Gastrocnemius medialis (tissue), 4 donors: Measurements from ENCODE around the gene SHC2. TPM values are rescaled to one million over a fixed set of nuclear protein-coding genes. Genes with fewer than 3 reads are reported as not detected.
"Not testable (repeated sequence)": the region's sequence is repeated elsewhere in the genome, so short reads cannot be mapped to it uniquely, and the experiment has no call there.

Experiments
- ATAC-seq, 2 donors: fragments of 150-250 bp; one replicate each; pipeline ENCODE4 v1.9.1; 2016
- DNase-seq, 2 donors: peaks; one replicate each; pipeline ENCODE4 v3.0.0-alpha.2; 2019
- H3K27ac ChIP-seq, 4 donors: fragments of 200-600 bp; sonication (generic); 1 replicate in 1 of 4; 2 replicates in 3 of 4; pipeline ENCODE4 v1.5.1; 2016 to 2018; ENCODE audit warnings: mild to moderate bottlenecking in 2 of 4, moderate library complexity in 1 of 4
- H3K27me3 ChIP-seq, 3 donors: fragments of 200-600 bp; sonication (generic) in 2 of 3; 1 replicate in 1 of 3; 2 replicates in 2 of 3; pipeline versions ENCODE4 v1.5.1 to v1.6.0; 2016 to 2019; ENCODE audit warnings: mild to moderate bottlenecking in 1 of 3, moderate library complexity in 1 of 3
- H3K36me3 ChIP-seq, 2 donors: fragments of 200-600 bp; sonication (generic) in 1 of 2; one replicate each; pipeline ENCODE4 v1.5.1; 2017 to 2018
- H3K4me1 ChIP-seq, 2 donors: fragments of 200-600 bp; sonication (generic) in 1 of 2; one replicate each; pipeline ENCODE4 v1.5.1; 2016 to 2017; ENCODE audit warnings: mild to moderate bottlenecking in 2 of 2
- H3K4me3 ChIP-seq, 4 donors: fragments of 200-600 bp; sonication (generic) in 3 of 4; 1 replicate in 1 of 4; 2 replicates in 3 of 4; pipeline ENCODE4 v1.5.1; 2016 to 2019; ENCODE audit warnings: mild to moderate bottlenecking in 2 of 4
- H3K9me3 ChIP-seq, 3 donors: fragments of 200-600 bp; sonication (generic) in 2 of 3; 1 replicate in 1 of 3; 2 replicates in 2 of 3; pipeline ENCODE4 v1.5.1; 2016 to 2019
- CTCF ChIP-seq, 5 experiments: fragments of 450-650 bp in 3 of 5; fragments of 200-600 bp in 2 of 5; sonication (generic) in 2 of 5; IDR thresholded peaks in 4 of 5; conservative IDR thresholded peaks in 1 of 5; 1 replicate in 4 of 5; 2 replicates in 1 of 5; pipeline ENCODE4 v1.5.1; 2016 to 2019; ENCODE audit warnings: antibody characterized with exemption in 5 of 5, mild to moderate bottlenecking in 3 of 5, moderate library complexity in 3 of 5
- POLR2A ChIP-seq, 2 donors: fragments of 450-650 bp; IDR thresholded peaks; one replicate each; pipeline ENCODE4 v1.6.1; 2017; ENCODE audit warnings: antibody characterized with exemption in 2 of 2, mild to moderate bottlenecking in 2 of 2, moderate library complexity in 2 of 2
- in situ Hi-C, 4 donors: fragments of 200-750 bp; cut with MboI; loops; one replicate each; pipeline versions ENCODE4 v1.15.0 to v1.8.0; 2017; ENCODE audit warnings: low sequenced_read_pairs in 4 of 4
- intact Hi-C: fragments of 100-400 bp; cut with DNase I; formaldehyde crosslinking; loops from one replicate; pipeline ENCODE4 v1.15.1; 2023; ENCODE audit warnings: low total_unique reads
- total RNA-seq, 4 donors: library from RNA; depleted of rRNA; stranded (reverse); fragments of >200 nt; gene quantifications; one replicate each; pipeline versions ENCODE4 v1.1.0 to v1.2.3, GENCODE V29; 2016

SHC2 gene
- total RNA-seq, 4 donors from 2014 or later = 2.1 to 6.2 (median 4.5) TPM

DNA sequence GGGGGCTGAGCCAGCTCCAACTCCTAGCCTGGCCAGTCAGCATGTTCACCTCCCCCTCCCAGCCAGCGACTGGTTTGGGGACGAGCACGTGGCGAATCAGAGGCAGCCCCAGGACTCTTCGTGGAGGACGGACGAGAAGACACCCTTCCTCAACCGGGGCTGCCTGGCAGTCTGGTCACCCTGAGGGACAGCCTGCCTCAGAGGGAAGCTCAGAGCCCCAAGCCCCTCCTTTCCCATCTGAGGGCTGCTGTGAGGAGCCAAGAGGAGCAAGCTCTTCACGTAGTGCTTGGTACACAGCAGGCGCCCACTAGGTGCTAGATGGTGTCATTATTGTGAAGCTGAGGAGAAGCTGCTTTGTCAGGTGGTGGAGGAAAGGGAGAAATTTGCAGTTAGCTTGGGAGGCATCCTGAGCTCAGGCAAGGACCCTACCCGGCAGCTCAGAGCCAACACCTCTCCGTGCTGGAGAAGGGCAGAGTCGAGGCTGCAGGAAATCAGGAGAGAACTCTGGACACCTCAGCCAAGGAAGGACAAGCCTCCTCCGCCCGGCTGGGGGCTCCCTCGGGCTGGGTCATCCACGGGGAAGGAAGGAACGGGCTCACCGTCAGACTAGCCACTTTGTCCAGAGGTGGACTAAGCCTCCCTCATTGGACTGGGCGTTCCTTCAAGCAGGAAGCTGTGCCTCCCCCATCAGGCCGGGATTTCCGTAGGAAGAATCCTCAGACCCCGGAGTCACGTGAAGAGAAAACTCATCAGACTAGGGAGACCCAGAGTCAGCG is 37.0 kb downstream of the SHC2 start:
- DNase-seq (no peak), ATAC-seq (no peak)
- H3K27ac ChIP-seq = no peak overlapping the region
- no peaks in the 10 kb centered on the region for H3K9me3 ChIP-seq
- intact Hi-C loops = no loop called here
- H3K4me3 ChIP-seq = no peak overlapping the region
- in situ Hi-C loops = no loop called here
- no peaks in the 10 kb centered on the region for H3K36me3 ChIP-seq
- H3K27me3 ChIP-seq = no peaks in the 10 kb centered on the region
- no peak for TF ChIP-seq CTCF (IDR thresholded peaks at IDR 0.05 in 4 of 5, conservative IDR thresholded peaks at IDR 0.05 in 1 of 5)
- TF ChIP-seq POLR2A (IDR thresholded peaks at IDR 0.05) = no peak
- peaks cover 0 to 3% of the 10 kb centered on the region in 2 donors for H3K4me1 ChIP-seq

DNA sequence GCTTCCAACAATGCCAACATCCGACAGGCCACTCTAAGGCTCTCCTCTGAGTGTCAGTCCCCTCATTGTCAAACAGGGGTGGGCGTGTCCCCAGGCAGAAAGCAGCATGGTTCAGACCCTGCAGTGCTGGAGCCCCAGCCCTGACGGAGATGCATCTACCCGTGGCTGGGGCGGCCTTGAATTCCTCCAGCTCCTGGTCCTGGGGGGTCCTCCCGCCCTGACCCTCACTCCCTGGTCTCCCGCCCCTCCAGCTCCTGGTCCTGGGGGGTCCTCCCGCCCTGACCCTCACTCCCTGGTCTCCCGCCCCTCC is 38.0 kb downstream of the SHC2 start:
- H3K27me3 ChIP-seq, DNase-seq, H3K9me3 ChIP-seq, H3K27ac ChIP-seq, intact Hi-C loops, ATAC-seq, H3K36me3 ChIP-seq, H3K4me1 ChIP-seq, H3K4me3 ChIP-seq, in situ Hi-C loops: not testable (repeated sequence)

GRCh38 chr19:422213-422916 is 38.5 kb downstream of the SHC2 start:
- Histone ChIP-seq H3K27me3 (no peaks in the 10 kb centered on the region), H3K9me3 (no peaks in the 10 kb centered on the region), H3K27ac (no peak overlapping the region), H3K36me3 (no peaks in the 10 kb centered on the region), H3K4me3 (no peak overlapping the region), H3K4me1 (peaks cover 0 to 3% of the 10 kb centered on the region in 2 donors)
- in situ Hi-C loops = no loop called here
- intact Hi-C loops = no loop called here
- TF ChIP-seq CTCF (IDR thresholded peaks at IDR 0.05 in 4 of 5, conservative IDR thresholded peaks at IDR 0.05 in 1 of 5) = no peak
- TF ChIP-seq POLR2A (IDR thresholded peaks at IDR 0.05) = no peak
- DNase-seq (no peak), ATAC-seq (no peak)

- Histone ChIP-seq H3K4me3 (no peak overlapping the region), H3K27me3 (no peaks in the 10 kb centered on the region), H3K36me3 (no peaks in the 10 kb centered on the region), H3K4me1 (peaks cover 0 to 3% of the 10 kb centered on the region in 2 donors), H3K9me3 (no peaks in the 10 kb centered on the region), H3K27ac (no peak overlapping the region)
- ATAC-seq = no peak
- in situ Hi-C loops (no loop called here), intact Hi-C loops (no loop called here)
- TF ChIP-seq CTCF (IDR thresholded peaks at IDR 0.05 in 4 of 5, conservative IDR thresholded peaks at IDR 0.05 in 1 of 5) (no peak), POLR2A (IDR thresholded peaks at IDR 0.05) (no peak)
- no peak for DNase-seq
Observed at GRCh38 chr19:419721-420515, 40.9 kb downstream of the SHC2 start.
